CD14-positive monocyte (primary cell): Measurements from ENCODE around the gene STARD5. TPM values are rescaled to one million over a fixed set of nuclear protein-coding genes. Genes with fewer than 3 reads are reported as not detected.

Experiments used
- DNase-seq, 3 donors: peaks; one replicate each; pipeline ENCODE4 v3.0.0-alpha.2; 2011 to 2022
- H2AFZ ChIP-seq: 2 replicates; pipeline ENCODE4 v1.6.0; 2012; ENCODE audit warnings: mild to moderate bottlenecking, low read depth, low read length, inconsistent platforms; ENCODE audit not compliant: insufficient read depth, poor library complexity, severe bottlenecking
- H3K27ac ChIP-seq, 2 donors: 1 replicate in 1 of 2; 2 replicates in 1 of 2; pipeline ENCODE4 v1.5.1; 2012 to 2013; ENCODE audit warnings: low read length in 2 of 2, control low read depth in 1 of 2, inconsistent platforms in 1 of 2, low read depth in 1 of 2, mild to moderate bottlenecking in 1 of 2
- H3K27me3 ChIP-seq, 2 donors: one replicate each; pipeline versions ENCODE4 v1.6.0 to v1.6.1; 2011 to 2013; ENCODE audit warnings: low read length in 2 of 2; ENCODE audit not compliant: control insufficient read depth in 2 of 2, insufficient read depth in 2 of 2
- H3K36me3 ChIP-seq, 2 donors: replicated peaks in 1 of 2; 1 replicate in 1 of 2; 2 replicates in 1 of 2; pipeline versions ENCODE4 v1.5.1 to v1.6.1; 2012 to 2013; ENCODE audit warnings: low read length in 2 of 2, control low read depth in 1 of 2, inconsistent platforms in 1 of 2, mild to moderate bottlenecking in 1 of 2; ENCODE audit not compliant: insufficient read depth in 2 of 2, control insufficient read depth in 1 of 2
- H3K4me1 ChIP-seq, 2 donors: 1 replicate in 1 of 2; 2 replicates in 1 of 2; pipeline versions ENCODE4 v1.5.1 to v1.6.1; 2012 to 2013; ENCODE audit warnings: low read length in 2 of 2, control low read depth in 1 of 2, inconsistent platforms in 1 of 2, mild to moderate bottlenecking in 1 of 2, moderate library complexity in 1 of 2; ENCODE audit not compliant: insufficient read depth in 2 of 2, control insufficient read depth in 1 of 2
- H3K4me2 ChIP-seq: replicated peaks from 2 replicates; pipeline ENCODE3; 2012; ENCODE audit warnings: low read length, moderate library complexity, mild to moderate bottlenecking; ENCODE audit not compliant: poor library complexity, severe bottlenecking; ENCODE audit errors: extremely low read depth
- H3K4me3 ChIP-seq, 3 experiments: fragments of 200-600 bp in 1 of 3; sonication (generic) in 1 of 3; replicated peaks in 1 of 3; 1 replicate in 2 of 3; 2 replicates in 1 of 3; pipeline ENCODE4 v1.5.1; 2011 to 2013; ENCODE audit warnings: low read length in 3 of 3, mild to moderate bottlenecking in 3 of 3, control low read depth in 2 of 3, low read depth in 2 of 3, inconsistent platforms in 1 of 3, moderate library complexity in 1 of 3
- H3K79me2 ChIP-seq: 2 replicates; pipeline ENCODE4 v1.6.0; 2012; ENCODE audit warnings: mild to moderate bottlenecking, control low read depth, inconsistent platforms, low read length, moderate library complexity; ENCODE audit not compliant: insufficient read depth
- H3K9ac ChIP-seq: 2 replicates; pipeline ENCODE4 v1.6.0; 2017; ENCODE audit warnings: low read length, mild to moderate bottlenecking; ENCODE audit not compliant: insufficient read depth, poor library complexity, severe bottlenecking
- H3K9me3 ChIP-seq, 2 donors: replicated peaks in 1 of 2; 1 replicate in 1 of 2; 2 replicates in 1 of 2; pipeline versions ENCODE4 v1.5.1 to v1.6.1; 2012 to 2013; ENCODE audit warnings: low read length in 2 of 2, control low read depth in 1 of 2; ENCODE audit not compliant: control insufficient read depth in 1 of 2, insufficient read depth in 1 of 2
- H4K20me1 ChIP-seq: 2 replicates; pipeline ENCODE4 v1.6.0; 2012; ENCODE audit warnings: mild to moderate bottlenecking, low read length, control low read depth, moderate library complexity; ENCODE audit not compliant: insufficient read depth
- H3K27ac Mint-ChIP-seq, 7 donors: one replicate each; pipeline ENCODE4 v1.8.0; 2020; ENCODE audit warnings: mild to moderate bottlenecking in 7 of 7, mixed read lengths in 7 of 7, moderate library complexity in 6 of 7, inconsistent platforms in 2 of 7
- H3K27me3 Mint-ChIP-seq, 3 donors: one replicate each; pipeline ENCODE4 v1.8.0; 2021 to 2022; ENCODE audit warnings: low read depth in 3 of 3, mild to moderate bottlenecking in 3 of 3, mixed read lengths in 3 of 3, moderate library complexity in 3 of 3, inconsistent platforms in 1 of 3
- H3K36me3 Mint-ChIP-seq, 2 donors: one replicate each; pipeline ENCODE4 v1.8.0; 2020; ENCODE audit warnings: mixed read lengths in 2 of 2, inconsistent platforms in 1 of 2, mild to moderate bottlenecking in 1 of 2
- H3K4me1 Mint-ChIP-seq: one replicate; pipeline ENCODE4 v1.8.0; 2020; ENCODE audit warnings: mild to moderate bottlenecking, mixed read lengths
- H3K4me3 Mint-ChIP-seq, 2 donors: one replicate each; pipeline ENCODE4 v1.8.0; 2020; ENCODE audit warnings: mild to moderate bottlenecking in 2 of 2, mixed read lengths in 2 of 2, moderate library complexity in 1 of 2
- H3K9me3 Mint-ChIP-seq, 7 donors: one replicate each; pipeline ENCODE4 v1.8.0; 2020 to 2022; ENCODE audit warnings: mixed read lengths in 7 of 7, mild to moderate bottlenecking in 6 of 7, moderate library complexity in 6 of 7, inconsistent platforms in 2 of 7
- WGBS: methylation state at CpG from one replicate; pipeline ENCODE4 v1.1.5; 2013; ENCODE audit warnings: missing lambda C conversion rate; ENCODE audit not compliant: insufficient coverage; 5-methylcytosine and 5-hydroxymethylcytosine counted together
- intact Hi-C, 2 donors: fragments of 100-400 bp; cut with micrococcal nuclease; formaldehyde crosslinking; loops; one replicate each; pipeline versions ENCODE4 v1.15.0 to v1.15.1; 2023
- polyA plus RNA-seq, 3 donors: library from polyadenylated mRNA; depleted of rRNA in 1 of 3; unstranded in 2 of 3; stranded (reverse) in 1 of 3; fragments of 300-500 nt in 2 of 3; fragments of >200 nt in 1 of 3; fragmentation: Illumina TruSeq in 2 of 3; gene quantifications; 1 replicate in 2 of 3; 2 replicates in 1 of 3; pipeline ENCODE4 v1.2.3, GENCODE V29; 2012 to 2021
- TF ChIP-seq, protein P1 (sequence below): fragments of 200-600 bp; IDR thresholded peaks from one replicate; pipeline ENCODE4 v1.8.0; 2022; ENCODE audit warnings: antibody characterized with exemption, mild to moderate bottlenecking

Gene STARD5
- polyA plus RNA-seq, 3 donors = 1.5 to 15.1 (median 2.5) TPM

DNA sequence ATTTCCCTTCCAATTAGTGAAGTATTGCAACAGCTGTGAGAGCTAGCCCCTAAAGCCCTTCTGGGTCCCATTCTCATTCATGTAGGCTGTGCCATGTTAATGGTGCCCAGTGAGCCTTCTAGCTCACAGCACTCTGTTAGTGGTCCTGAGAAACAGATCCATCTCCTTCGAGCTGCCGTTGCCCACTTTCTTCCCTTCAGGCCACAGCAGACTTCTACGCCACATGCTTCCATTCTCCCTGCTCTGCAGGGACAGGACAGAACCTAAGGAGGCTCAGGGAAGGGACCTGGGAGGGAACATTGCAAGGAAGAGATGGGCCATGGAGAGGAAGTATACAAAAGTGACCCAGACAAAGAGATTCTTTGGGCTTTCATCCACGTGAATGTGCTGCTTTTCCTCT is 11.7 kb upstream of the STARD5 start:
- Histone ChIP-seq H3K9me3 (no peaks in the 10 kb centered on the region), H2AFZ (no peak overlapping the region), H3K4me3 (no peak overlapping the region), H3K4me1 (peaks cover 10 to 16% of the 10 kb centered on the region in 2 donors), H4K20me1 (no peaks in the 10 kb centered on the region), H3K27me3 (no peaks in the 10 kb centered on the region), H3K27ac (no peak overlapping the region), H3K79me2 (no peaks in the 10 kb centered on the region), H3K4me2 (no peak overlapping the region), H3K9ac (no peak overlapping the region), H3K36me3 (no peaks in the 10 kb centered on the region)
- intact Hi-C loops = loop anchor here (5.0 kb wide), 2 partner anchors 58 to 63 kb away; no protein-coding TSS in a partner anchor
- no peak for DNase-seq
- peaks cover 21% of the 10 kb centered on the region for H3K4me1 Mint-ChIP-seq
- TF ChIP-seq, protein P1, sequence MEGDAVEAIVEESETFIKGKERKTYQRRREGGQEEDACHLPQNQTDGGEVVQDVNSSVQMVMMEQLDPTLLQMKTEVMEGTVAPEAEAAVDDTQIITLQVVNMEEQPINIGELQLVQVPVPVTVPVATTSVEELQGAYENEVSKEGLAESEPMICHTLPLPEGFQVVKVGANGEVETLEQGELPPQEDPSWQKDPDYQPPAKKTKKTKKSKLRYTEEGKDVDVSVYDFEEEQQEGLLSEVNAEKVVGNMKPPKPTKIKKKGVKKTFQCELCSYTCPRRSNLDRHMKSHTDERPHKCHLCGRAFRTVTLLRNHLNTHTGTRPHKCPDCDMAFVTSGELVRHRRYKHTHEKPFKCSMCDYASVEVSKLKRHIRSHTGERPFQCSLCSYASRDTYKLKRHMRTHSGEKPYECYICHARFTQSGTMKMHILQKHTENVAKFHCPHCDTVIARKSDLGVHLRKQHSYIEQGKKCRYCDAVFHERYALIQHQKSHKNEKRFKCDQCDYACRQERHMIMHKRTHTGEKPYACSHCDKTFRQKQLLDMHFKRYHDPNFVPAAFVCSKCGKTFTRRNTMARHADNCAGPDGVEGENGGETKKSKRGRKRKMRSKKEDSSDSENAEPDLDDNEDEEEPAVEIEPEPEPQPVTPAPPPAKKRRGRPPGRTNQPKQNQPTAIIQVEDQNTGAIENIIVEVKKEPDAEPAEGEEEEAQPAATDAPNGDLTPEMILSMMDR = no peak
- no peak overlapping the region for H3K27ac Mint-ChIP-seq
- no peak overlapping the region for H3K4me3 Mint-ChIP-seq
- peaks cover 0 to 3% (median 0%) of the 10 kb centered on the region in 7 donors for H3K9me3 Mint-ChIP-seq
- no peaks in the 10 kb centered on the region for H3K36me3 Mint-ChIP-seq
- H3K27me3 Mint-ChIP-seq = peaks cover 0 to 5% (median 2%) of the 10 kb centered on the region in 3 donors
- 90% methylated on average over 2 of the region's 4 CpGs for WGBS

DNA sequence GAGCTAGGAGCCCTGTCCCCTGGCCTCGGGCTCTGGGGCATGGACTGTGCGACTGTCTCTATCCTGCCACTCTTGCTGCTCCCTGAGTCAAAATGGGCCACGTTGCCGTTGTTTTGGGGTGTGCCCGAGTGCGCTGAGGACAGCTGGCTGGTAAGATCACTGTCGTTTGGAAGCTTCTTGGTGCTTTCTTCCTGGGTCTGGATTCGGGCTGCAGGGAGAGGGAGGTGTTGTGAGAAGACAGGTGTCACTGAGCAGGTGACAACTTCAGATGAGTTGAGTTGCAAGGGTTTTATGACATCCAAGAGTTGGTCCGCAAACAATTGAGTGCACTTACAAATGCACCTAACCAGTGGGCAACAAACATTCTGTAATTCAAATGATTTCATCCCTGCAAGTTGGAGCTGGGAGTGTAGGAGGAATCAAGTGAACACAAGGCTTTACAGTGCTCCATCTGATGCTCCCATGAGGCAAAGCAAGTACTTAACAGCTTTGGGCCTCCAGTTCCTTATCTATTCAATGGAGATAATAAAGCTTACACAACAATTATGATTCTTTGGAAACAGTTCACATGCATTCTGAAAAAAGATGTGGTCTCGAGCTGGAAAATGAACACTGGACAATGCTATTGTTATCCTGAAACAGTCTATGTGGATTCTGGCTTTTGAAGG is 11.0 kb upstream of the STARD5 start:
- H3K4me3 ChIP-seq = no peak overlapping the region
- Mint-ChIP-seq H3K27ac (peak overlapping the region in 1 of 7 donors; percentile 44), H3K36me3 (no peaks in the 10 kb centered on the region), H3K4me3 (no peak overlapping the region), H3K9me3 (peaks cover 0 to 3% (median 0%) of the 10 kb centered on the region in 7 donors), H3K27me3 (peaks cover 0 to 5% (median 3%) of the 10 kb centered on the region in 3 donors), H3K4me1 (peaks cover 21% of the 10 kb centered on the region)
- no peaks in the 10 kb centered on the region for H3K36me3 ChIP-seq
- no peak overlapping the region for H3K4me2 ChIP-seq
- no peaks in the 10 kb centered on the region for H3K27me3 ChIP-seq
- no peaks in the 10 kb centered on the region for H3K9me3 ChIP-seq
- TF ChIP-seq, protein P1 = no peak
- intact Hi-C loops = loop anchor here (5.0 kb wide), 3 partner anchors 38 to 63 kb away; no protein-coding TSS in a partner anchor
- no peaks in the 10 kb centered on the region for H3K79me2 ChIP-seq
- 92% methylated on average over 9 of the region's 10 CpGs for whole genome bisulfite sequencing
- no peak overlapping the region for H3K27ac ChIP-seq
- no peaks in the 10 kb centered on the region for H4K20me1 ChIP-seq
- DNase-seq = no peak
- peaks cover 10 to 16% of the 10 kb centered on the region in 2 donors for H3K4me1 ChIP-seq
- H2AFZ ChIP-seq = no peak overlapping the region
- no peak overlapping the region for H3K9ac ChIP-seq
